ENCODE results near the gene DAPK1. TPM values are rescaled to one million over a fixed set of nuclear protein-coding genes. Genes with fewer than 3 reads are reported as not detected.

Gene DAPK1
- total RNA-seq, 1 donor from 2014 or later: 10.2 TPM

DNA sequence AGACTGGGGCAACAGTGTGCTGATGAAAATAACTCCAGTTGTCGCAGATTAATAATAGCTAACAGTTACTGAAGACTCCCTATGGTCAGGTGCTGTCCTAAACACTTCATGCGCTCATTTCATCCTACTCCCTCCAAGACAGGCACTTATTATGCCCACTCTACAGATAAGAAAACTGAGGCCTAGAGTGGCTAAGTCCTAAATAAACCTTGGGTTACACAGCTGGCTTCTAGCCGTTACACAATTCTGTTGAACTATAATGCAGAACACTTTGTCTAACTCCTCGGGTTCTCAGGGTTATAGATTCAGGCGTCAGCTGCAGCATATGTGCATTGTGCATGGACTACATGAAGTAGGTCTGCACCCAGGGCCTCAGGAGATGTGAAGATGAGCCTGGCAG, 103.9 kb downstream of the DAPK1 start:
- no peak for DNase-seq
- no peak for ATAC-seq
- intact Hi-C loops (cut with micrococcal nuclease): no loop called here

DNA sequence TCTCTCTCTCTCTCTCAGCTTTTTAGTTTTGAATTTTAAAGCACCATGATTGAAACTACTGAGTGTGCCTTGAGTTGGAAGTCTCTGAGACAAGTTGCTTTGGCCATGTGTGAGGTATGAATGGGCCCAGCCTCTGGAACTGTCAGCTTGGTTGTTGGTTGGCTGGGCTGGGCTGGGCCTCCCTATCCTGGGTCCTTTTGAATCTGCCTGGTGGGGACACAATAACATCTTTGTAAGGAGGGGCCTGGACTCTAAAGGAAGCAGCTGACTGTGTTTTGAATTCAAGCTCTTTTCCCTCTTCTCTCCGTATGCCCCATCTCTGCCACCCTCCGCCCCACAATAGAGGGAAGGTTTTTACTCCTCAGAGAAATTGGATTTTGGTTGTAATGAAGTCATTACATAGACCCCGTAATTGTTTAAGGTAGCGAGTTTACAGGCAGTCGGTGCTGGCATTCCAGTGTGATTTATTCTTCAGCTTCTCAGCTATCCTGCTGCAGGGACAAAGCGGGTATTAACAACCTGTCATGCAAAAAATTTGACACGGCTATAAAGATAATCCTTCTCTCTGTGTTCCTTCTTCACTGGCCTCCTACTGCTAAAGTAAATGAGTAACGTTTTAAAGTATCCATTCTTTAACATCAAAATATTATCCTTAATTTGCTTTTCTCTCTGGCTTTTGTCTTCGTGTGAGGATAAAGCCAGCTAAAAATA, 105.4 kb downstream of the DAPK1 start:
- intact Hi-C loops (cut with micrococcal nuclease): no loop called here
- no peak for ATAC-seq

DNA sequence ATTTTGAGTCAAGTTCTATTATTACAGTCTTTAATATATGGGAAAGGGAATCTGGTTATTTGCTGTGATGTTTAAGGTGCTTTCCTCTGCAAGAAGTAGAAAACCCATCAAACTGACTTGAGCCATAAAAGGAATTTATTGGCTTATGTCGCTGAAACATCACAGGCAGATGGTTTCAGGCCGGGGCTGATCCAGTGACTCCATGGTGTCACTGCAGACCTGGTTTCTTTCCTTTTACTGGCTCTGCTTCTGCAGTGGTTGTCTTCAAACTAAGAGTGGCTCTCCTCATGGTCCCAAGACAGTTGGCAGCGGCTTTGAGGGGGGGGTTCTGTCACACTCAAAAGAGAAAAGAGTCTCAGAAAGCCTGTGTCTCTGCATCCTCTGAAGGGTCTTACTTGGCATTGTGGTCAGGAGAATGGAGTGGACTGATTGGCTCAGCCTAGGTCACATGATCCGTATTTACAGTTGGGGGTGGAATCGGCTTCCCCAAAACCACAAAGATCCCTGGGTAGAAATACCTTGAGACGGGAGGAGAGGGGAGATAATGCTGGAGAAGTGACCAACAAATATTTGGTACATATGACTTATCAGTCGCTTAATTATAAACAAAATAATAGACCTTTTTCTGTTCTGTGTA, 106.3 kb downstream of the DAPK1 start:
- no peak for DNase-seq
- intact Hi-C loops (cut with micrococcal nuclease): no loop called here
- no peak for ATAC-seq

More for the DNA sequence above, 105.4 kb downstream of the DAPK1 start:
- DNase-seq: no peak

DNA sequence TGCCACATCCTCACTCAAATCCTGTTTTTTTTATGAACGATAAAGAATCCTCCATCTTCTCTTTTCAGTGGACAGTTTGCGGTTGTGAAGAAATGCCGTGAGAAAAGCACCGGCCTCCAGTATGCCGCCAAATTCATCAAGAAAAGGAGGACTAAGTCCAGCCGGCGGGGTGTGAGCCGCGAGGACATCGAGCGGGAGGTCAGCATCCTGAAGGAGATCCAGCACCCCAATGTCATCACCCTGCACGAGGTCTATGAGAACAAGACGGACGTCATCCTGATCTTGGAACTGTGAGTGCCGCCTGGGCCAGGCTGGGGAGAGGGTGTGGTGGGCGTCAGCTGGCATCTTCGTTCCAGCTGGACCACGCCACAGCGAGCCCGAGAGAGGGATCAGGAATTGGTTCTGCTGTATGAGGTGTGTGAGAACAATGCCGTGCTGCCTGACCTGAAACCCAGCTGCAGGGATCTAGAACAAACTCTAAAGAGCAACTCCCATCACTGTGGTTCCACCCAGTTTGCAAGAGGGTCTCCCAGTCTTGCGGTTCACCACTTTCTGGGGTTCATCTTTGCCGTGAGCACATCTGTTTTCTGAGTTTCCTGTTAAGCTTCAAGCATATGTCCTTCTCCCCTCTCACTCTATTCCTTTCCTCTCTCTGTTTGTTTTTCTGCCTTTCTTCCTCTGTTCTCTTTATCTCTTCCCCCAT, 107.4 kb downstream of the DAPK1 start:
- DNase-seq (no peak), ATAC-seq (no peak)
- intact Hi-C loops (cut with micrococcal nuclease): no loop called here

DNA sequence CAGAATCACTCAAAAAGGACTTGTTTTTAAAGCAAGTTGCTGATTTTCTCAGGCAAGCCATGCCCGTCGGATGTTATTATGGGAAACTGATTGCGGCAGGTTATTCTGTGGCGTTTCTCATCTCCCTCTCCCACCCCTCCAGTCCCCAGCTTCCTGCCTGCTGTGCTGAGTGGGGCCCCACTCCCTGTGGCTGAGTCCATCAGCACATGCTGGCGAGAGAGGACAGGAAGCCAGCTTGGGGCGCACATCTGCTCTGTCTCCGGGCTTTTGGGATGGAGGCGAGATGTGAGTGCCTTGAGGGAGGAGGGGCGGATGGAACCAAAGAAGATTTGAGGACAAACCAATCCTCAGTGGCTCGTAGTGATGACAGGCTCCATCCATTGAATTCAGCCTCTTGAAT, 108.0 kb downstream of the DAPK1 start:
- intact Hi-C loops (cut with micrococcal nuclease): no loop called here

DNA sequence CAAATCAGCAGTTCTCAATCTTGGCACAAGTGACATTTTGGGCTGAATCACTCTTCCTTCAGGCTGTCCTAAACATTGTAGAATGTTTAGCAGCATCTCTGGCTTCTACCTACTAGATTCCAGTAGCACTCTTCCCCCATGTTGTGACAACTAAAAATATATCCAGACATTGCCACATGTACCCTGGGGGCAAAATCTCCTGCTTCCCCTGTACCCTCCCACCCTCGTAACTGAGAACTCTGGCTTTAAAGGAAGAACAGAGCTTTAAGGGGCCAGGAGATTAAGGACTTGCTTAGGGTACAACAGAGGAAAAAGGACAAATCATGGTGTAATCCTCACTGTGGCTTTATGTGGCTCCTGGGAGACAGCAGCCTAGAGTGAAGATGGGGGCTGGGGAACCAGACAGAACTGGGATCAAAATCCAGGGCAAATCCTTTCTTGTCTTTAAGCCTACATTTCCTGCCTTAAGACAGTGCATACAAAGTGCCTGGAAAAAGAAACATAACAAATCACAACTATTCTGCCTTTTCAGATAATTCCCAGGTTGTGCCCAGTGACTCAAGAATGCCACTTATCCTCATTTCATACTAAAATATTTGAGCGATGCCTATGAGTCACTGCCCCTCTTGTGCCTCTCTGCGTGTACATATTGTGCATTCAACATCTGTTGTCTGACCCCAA, 109.3 kb downstream of the DAPK1 start:
- no peak for ATAC-seq

More for the DNA sequence above, 108.0 kb downstream of the DAPK1 start:
- DNase-seq: no peak
- ATAC-seq: no peak

DNA sequence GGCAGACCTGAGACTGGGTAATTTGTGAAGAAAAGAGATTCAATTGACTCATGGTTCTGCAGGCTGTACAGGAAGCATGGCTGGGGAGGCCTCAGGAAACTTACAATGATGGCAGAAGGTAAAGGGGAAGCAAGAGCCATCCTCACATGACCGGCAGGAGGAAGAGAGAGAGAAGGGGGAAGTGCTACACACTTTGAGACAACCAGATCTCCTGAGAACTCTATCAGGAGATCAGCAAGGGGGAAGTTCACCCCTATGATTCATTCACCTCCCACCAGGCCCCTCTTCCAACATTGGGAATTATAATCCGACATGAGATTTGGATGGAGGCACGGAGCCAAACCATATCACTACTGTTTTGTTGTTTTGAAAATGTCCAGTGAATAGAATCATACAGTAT, 110.2 kb downstream of the DAPK1 start:
- intact Hi-C loops (cut with micrococcal nuclease): no loop called here
- ATAC-seq: peak; percentile 20
- DNase-seq: no peak

More for the DNA sequence above, 109.3 kb downstream of the DAPK1 start:
- no peak for DNase-seq
- intact Hi-C loops (cut with micrococcal nuclease): no loop called here

DNA sequence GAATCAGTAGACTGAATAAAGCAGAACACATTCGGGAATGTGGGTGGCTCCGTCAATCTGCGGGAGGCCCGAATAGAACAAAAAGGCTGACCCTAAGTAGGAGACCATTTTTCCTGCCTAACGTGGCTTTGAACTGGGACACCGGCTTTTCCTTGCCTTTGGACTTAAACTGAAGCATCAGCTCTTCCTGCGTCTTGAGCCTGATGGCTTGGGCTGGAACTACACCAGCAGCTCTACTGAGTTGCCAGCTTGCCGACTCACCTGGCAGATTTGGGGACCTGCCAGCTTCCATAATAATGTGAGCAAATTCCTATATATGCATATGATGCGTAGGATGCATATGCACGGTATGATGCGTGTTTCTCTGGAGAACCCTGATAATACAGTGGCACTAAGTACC, 111.3 kb downstream of the DAPK1 start:
- no peak for ATAC-seq
- DNase-seq: no peak
- intact Hi-C loops (cut with micrococcal nuclease): no loop called here

DNA sequence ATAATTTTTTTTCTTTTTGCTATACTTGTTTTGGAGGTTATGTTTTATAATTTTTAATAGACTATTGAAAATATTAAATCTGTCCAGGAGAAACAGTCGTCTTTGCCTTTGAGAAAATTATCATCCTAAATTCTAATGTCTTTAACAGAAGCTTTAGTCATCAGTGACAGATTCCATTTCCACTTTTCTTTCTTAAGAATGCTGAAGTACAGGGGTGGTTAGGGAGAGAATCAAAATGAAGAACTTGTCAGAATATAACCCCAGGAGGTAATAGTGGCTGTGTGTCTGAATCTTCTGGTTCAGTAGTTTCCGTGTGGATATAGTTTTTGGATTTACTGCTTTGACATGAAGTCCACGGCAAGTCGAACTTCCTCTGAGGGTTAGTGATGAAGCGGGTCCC, 111.8 kb downstream of the DAPK1 start:
- intact Hi-C loops (cut with micrococcal nuclease): no loop called here
- DNase-seq: no peak
- ATAC-seq: no peak

DNA sequence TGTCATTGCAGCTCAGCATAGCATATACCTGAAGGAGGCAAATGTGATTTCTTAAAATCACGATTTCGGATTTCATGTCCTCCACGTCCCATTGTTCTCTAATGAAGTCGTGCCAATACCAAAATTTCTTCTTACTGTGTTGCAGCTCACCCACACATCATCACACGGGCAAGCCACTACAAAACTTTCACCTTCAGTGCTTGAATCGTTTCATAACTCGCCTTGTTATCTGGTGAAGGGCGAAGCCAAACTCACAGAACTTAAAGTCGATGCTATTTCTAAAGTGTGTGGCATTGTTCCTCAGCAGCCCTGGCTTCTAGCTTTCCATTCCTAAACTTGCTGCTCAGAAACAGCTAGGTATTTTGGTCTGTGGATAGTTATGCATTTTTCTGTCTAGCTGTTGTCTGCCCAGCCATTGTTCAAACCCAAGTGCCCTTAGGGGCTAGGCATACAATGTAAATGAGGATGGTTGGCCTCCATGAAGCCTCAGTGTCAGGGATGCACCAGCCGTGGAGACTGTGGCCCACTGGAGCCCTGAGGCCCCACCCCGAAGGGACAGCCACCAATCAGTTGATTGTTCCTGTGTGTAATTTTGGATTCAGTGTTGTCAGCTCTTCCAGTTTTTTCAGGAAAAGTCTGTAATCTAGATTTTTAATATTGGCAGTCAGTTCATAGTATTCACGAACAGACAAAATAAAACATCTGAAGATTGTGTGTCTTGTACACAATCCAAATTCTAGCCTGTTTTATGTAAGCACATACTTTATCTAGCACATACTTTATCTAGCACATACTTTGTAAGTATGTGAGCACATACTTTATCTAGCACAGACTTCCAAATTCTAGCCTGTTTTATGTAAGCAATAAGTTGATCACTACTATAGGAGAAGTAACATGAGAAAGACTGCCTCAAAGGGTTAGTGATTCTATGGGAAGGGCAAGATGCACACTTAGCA, 112.8 kb downstream of the DAPK1 start:
- DNase-seq: no peak
- intact Hi-C loops (cut with micrococcal nuclease): no loop called here
- ATAC-seq: peak; percentile 70

DNA sequence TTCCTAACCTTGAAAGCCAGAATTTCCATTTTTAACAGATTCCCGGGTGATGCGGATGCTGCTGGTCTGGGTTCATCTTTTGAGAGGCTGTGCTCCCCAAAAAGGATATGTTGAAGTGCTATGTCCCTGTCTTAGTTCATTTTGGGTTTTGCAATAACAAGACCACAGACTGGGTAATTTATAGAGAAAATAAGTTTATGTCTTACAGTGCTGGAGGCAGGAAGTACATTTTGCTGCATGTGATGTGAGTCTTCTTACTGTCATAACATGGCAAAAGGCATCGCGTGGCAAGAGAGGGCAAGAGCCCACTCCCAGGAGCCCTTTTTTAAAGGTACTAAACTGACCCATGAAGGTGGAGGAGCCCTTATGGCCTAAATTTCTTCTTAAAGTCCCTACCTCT, 114.1 kb downstream of the DAPK1 start:
- no peak for ATAC-seq
- intact Hi-C loops (cut with micrococcal nuclease): no loop called here

DNA sequence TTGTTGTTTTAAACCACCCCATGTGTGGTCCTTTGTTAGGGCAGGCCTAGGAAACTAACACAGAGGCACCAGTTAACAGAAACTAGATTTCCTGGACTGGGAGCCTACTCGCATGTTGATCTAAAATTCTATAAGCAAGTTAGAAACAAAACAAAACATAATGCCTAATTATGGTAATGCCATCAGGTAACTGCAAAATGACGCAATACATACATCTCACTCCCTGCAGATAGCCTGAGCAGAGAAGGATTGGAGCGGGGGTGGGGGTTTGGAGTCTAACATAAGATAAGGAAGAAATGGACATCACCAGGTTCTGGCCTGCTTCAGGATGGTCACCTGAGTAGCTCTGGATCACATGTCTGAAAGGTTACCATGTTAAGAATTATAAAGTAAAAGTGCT, 114.9 kb downstream of the DAPK1 start:
- DNase-seq (no peak), ATAC-seq (no peak)
- intact Hi-C loops (cut with micrococcal nuclease): no loop called here

More for the DNA sequence above, 114.1 kb downstream of the DAPK1 start:
- no peak for DNase-seq

DNA sequence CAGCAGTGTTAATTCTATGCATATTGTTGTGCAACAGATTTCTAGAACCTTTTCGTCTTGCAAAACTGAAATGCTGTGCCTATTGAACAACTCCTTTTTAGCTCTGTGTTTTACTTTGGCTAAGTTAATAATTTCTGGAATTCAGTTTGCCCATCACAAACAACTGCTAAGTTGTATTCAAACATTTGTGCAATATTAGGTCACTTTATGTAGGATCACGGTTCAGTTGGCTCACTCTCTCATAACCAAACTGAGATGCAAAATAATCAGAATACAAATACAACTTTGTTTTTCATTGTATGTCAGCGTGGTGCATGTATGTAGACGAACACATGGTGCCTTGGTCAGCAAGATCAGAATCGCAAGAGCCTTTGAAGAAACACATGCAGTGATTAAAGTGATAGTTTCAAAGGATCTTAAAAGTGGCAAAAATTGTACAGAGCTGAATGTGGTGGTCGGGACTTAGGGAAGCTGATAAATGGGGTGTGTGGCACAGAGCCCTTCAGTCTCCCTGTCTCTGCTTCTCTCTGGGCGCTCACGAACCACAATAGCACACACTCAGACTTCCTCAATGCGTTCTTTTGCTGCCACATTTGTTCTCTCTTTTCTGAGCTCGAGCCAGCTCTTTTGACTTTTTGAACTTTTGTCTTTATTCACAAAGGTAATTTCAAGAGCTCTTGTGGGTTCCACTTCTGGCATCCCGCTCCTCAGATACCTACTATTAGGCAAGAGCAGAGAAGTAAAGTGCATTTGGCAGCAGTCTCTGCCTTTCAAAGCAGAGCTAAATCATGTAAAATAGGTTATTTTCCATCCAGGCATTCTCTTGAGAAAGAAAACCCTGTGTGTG, 115.8 kb downstream of the DAPK1 start:
- ATAC-seq: peak; percentile 36
- intact Hi-C loops (cut with micrococcal nuclease): no loop called here
- no peak for DNase-seq

DNA sequence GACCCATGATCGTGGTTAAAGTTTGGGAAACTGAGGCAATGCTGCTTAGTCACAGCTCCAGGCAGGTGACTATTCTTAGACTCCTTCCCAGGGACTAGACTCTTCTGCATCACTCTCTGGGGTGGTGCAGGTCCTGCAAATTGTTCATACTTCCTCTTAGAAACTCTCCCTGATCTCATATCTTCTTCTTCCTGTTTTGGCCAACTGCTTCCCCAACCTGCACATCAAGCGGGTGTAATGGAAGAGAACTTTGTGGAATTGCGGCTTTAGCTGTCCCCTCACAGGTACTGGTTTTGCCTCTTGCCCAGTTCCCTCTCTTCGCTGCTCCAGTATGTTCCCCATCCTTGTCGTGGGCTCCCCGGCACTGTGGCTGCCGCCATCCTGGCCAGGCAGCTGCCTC, 116.7 kb downstream of the DAPK1 start:
- DNase-seq: no peak
- intact Hi-C loops (cut with micrococcal nuclease): no loop called here
- peak; percentile 54 for ATAC-seq

DNA sequence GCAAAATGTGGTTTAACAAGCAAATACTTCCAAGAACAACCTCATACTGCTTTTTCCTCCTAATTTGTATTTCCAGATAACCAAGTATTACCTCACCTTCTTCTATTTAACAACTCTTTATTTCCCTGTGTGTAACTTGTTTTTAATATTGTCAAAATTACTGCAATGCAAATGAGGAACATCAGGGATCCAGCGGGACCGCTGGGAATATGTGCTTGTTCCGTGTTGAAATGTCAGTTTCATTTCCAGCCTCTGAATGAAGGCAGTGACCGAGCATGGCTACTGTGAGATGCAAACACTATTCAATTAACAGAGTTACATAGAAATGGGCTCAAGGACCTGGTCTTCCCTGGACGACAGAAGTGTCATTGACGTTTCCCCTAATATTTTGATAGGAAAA, 117.5 kb downstream of the DAPK1 start:
- intact Hi-C loops (cut with micrococcal nuclease): no loop called here
- DNase-seq (no peak), ATAC-seq (no peak)

DNA sequence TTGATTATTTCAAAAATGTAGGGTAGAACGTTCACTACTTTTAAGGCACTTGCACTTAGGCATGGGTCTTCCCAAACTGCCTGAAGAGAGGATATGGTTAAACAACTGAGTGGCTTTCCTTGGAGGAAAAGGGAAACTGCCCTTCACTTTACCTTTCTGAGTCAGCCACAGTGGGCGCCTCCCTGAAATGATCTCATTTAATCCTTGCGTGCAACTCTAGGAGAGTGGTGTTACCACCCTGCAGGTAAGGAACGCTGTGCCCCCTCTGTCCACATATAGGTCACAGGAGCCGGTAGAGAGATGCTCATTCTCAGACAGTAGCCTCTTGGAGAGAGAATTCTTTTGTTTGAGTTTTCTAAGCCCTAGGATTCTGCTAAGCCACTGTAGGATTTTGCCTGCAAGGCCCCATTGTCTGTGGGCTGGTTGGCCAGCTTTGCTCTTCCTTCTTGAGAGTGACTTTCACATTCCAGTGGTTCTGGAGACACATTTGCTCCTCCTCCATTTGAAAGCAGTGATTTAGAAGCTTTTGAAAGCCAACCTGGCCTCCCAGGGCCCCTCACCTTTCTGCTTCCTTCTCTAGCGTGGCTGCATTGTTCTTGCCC, 118.0 kb downstream of the DAPK1 start:
- no peak for DNase-seq
- intact Hi-C loops (cut with micrococcal nuclease): no loop called here
- no peak for ATAC-seq

DNA sequence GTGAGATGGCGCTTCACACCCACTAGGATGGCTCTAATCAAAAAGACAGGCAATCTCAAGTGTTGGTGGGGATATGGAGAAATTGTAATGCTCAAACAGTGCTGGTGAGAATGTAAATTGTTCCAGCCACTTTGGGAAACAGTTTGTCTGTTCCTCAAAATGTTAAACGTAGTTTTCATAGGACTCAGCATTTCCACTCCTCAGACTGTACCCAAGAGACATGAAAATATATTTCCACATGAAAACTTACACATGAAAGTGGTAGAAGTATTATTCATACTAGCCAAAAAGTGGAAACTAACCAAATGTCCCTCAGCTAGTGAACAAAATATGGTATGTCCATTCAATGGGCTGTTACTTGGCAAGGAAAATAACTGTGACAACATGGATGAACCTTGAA, 120.6 kb downstream of the DAPK1 start:
- ATAC-seq: no peak

DNA sequence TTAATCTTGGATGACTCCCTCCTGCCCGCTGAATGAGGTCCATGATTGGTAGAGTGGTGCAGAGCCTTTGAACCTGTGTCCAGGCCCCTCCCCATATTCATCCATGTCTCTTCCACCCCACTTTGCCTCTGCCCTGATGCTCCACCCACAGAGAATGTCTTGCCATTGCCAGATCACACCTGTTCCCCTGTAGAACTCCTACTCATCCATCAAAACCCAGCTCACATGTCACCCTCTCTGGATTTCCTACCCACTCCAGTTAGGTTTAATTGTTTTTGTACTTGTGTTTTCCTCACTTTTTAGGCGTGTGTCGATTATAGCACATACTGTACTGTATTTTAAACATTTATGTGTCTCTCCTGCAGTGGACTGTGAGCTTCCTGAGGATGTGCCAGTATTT, 121.3 kb downstream of the DAPK1 start:
- DNase-seq (no peak), ATAC-seq (no peak)
- intact Hi-C loops (cut with micrococcal nuclease): no loop called here

More for the DNA sequence above, 120.6 kb downstream of the DAPK1 start:
- no peak for DNase-seq
- intact Hi-C loops (cut with micrococcal nuclease): no loop called here

All from left ventricle myocardium superior (tissue), 1 donor.